Measurements from ENCODE around the gene RPL12. TPM values are rescaled to one million over a fixed set of nuclear protein-coding genes. Genes with fewer than 3 reads are reported as not detected.

The RPL12 gene
- total RNA-seq, 4 donors from 2014 or later: 621 to 1,579 (median 999) TPM

DNA sequence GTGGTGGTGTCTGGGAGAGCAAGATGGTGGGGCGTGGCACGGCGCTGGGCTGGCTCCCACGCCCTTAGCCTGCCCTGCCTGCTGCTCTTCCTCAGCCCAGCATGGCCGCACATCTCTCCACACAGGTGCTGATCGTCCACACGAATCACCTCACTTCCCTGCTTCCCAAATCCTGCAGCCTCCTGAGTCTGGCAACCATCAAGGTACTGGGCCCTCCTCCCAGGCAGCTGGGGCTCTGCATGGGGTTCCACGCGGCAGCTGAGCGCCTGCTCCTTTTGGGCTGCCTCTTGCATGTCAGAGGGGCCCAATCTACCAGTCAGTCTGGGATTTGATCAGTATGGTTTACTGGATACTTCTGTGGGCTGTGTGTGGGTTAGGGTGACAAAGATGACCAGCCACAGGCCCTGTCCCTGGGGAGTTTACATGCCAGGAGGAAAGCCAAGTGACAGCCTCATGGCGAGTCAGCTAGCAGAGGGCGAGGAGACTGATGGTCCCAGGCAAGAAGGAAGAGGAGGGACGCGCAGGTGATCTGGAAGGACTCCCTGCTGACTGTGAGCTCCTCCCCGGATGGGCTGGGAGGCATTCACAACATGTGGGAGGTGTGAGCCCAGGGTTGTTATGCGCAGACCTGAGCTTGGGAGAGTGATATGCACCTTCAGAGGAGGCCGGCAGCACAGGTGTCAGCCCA, 6.1 kb upstream of the RPL12 start:
- H3K9me3 ChIP-seq: no peaks in the 10 kb centered on the region
- TF ChIP-seq, protein P1, sequence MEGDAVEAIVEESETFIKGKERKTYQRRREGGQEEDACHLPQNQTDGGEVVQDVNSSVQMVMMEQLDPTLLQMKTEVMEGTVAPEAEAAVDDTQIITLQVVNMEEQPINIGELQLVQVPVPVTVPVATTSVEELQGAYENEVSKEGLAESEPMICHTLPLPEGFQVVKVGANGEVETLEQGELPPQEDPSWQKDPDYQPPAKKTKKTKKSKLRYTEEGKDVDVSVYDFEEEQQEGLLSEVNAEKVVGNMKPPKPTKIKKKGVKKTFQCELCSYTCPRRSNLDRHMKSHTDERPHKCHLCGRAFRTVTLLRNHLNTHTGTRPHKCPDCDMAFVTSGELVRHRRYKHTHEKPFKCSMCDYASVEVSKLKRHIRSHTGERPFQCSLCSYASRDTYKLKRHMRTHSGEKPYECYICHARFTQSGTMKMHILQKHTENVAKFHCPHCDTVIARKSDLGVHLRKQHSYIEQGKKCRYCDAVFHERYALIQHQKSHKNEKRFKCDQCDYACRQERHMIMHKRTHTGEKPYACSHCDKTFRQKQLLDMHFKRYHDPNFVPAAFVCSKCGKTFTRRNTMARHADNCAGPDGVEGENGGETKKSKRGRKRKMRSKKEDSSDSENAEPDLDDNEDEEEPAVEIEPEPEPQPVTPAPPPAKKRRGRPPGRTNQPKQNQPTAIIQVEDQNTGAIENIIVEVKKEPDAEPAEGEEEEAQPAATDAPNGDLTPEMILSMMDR (IDR thresholded peaks at IDR 0.05): no peak
- TF ChIP-seq POLR2A (IDR thresholded peaks at IDR 0.05): no peak
- no peak overlapping the region for H3K4me3 ChIP-seq
- peaks cover 0 to 10% (median 2%) of the 10 kb centered on the region in 4 donors for H3K4me1 ChIP-seq
- peaks cover 0 to 46% (median 0%) of the 10 kb centered on the region in 3 donors for H3K36me3 ChIP-seq
- no peaks in the 10 kb centered on the region for H3K27me3 ChIP-seq
- H3K27ac ChIP-seq: no peak overlapping the region
- DNase-seq: no peak

DNA sequence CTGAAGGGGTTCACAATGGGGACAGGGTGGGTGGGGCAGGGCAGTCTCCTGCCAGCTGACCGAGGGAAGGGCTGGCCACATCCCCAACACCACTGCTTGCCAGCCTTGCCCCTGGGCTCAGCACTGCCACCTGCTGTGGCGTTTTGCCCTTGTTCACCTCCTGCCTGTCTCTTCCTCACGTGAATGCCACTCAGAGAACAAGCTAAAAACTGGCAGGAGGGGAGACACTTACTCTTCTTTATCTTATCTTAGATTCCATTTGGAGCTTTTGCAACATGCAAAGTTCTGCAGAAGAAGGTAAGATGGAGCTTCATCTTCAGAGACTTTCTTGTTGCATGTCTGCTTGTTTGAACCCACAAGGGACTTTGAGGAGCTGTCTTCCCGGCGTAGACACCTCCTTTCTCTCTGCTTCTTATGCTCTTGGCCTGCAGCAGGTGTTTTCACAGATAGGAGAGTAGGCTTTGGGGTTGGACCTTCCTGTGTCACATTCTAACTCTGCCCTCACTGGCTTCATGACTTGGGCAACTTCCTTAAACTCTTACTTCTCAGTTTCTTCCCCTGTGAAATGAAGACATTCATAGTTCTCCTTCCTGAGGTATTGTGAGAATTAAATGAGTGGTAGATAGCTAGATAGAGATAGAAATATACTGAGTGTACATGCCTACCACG, 4.3 kb upstream of the RPL12 start:
- H3K4me1 ChIP-seq: peaks cover 0 to 14% (median 6%) of the 10 kb centered on the region in 4 donors

DNA sequence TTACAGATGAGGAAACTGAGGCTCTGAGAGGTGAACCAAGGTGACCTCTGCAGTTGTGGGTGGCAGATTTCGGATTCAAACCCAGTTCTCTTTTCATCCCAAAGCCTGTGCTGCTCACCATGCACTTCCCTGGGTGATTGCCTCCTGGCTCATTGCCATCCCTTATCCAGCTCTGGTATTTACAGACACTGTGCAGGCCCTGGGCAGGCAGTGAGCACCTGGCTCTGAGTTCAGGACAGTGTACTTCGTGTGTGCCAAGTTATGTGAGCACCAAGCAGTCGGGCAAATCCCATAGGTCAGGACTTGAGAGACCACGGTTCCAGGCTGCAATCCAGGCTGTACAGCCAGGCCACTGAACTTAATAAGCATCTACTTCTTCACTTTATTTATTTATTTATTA, 1.5 kb upstream of the RPL12 start:
- peaks cover 0 to 34% (median 11%) of the 10 kb centered on the region in 4 donors for H3K4me1 ChIP-seq

More for the DNA sequence above, 4.3 kb upstream of the RPL12 start:
- no peaks in the 10 kb centered on the region for H3K27me3 ChIP-seq
- peaks cover 0 to 30% (median 0%) of the 10 kb centered on the region in 3 donors for H3K36me3 ChIP-seq
- no peaks in the 10 kb centered on the region for H3K9me3 ChIP-seq
- H3K4me3 ChIP-seq: no peak overlapping the region
- H3K27ac ChIP-seq: peak overlapping the region in 1 of 4 donors; percentile 13
- peak in 2 of 3 donors; percentile 54 to 63 for DNase-seq
- TF ChIP-seq POLR2A (IDR thresholded peaks at IDR 0.05): no peak
- TF ChIP-seq, protein P1 (IDR thresholded peaks at IDR 0.05): peak in 4 of 6 experiments; percentile 21 to 51 (median 42)

DNA sequence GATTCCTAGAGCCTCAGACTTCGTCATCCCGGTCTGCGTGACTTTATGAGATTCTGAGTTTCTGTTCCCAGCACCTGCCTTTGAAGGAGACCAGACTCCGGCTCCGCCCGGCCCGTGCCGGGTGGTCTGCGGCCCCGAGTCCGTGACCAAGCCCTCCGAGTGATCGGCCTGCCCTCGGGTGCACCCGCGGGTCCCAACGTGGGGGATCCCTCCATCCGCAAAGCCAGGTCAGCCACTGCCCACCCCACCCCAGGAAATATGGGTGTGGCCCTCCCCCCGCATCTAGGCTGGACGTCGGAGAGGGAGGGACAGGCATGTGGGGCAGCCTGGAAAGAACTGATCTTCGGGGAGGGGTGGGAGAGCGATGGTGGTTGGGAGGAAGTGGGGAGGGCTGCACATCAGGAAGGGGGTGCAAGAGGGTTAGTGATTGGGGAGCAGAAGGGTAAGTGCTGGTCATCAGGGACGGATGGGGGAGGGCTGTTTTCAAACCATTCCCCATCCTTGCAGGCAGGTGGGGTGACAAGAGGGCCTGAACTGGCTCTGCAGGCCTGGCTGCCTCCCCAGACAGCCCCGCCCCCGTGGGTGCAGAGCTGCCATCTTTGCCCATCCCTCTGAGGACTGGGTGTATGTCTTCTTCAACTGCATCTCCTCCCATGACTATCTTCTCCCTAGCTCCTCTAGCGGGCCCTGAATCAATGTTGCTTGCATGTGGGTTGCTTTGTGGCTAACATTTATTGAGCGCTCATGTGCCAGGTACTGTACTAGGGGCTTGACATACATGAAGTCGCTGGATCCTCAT, 851 bp upstream of the RPL12 start:
- Histone ChIP-seq H3K27me3 (no peaks in the 10 kb centered on the region), H3K4me3 (peak overlapping the region; percentile 65 to 96 (median 81)), H3K4me1 (peaks cover 0 to 34% (median 11%) of the 10 kb centered on the region in 4 donors), H3K9me3 (no peaks in the 10 kb centered on the region), H3K27ac (peak overlapping the region; percentile 88 to 96 (median 92)), H3K36me3 (peaks cover 0 to 31% (median 0%) of the 10 kb centered on the region in 3 donors)
- peak; percentile 33 to 63 (median 62) for DNase-seq
- TF ChIP-seq, protein P1 (IDR thresholded peaks at IDR 0.05): no peak
- TF ChIP-seq POLR2A (IDR thresholded peaks at IDR 0.05): no peak

More for the DNA sequence above, 1.5 kb upstream of the RPL12 start:
- TF ChIP-seq POLR2A (IDR thresholded peaks at IDR 0.05): peak in 1 of 2 donors; percentile 21
- TF ChIP-seq, protein P1 (IDR thresholded peaks at IDR 0.05): no peak
- no peaks in the 10 kb centered on the region for H3K27me3 ChIP-seq
- H3K4me3 ChIP-seq: peak overlapping the region in 2 of 4 donors; percentile 65 to 79
- peak overlapping the region in 2 of 4 donors; percentile 88 to 89 for H3K27ac ChIP-seq
- no peaks in the 10 kb centered on the region for H3K9me3 ChIP-seq
- H3K36me3 ChIP-seq: peaks cover 0 to 31% (median 0%) of the 10 kb centered on the region in 3 donors
- DNase-seq: peak in 2 of 3 donors; percentile 61 to 79

DNA sequence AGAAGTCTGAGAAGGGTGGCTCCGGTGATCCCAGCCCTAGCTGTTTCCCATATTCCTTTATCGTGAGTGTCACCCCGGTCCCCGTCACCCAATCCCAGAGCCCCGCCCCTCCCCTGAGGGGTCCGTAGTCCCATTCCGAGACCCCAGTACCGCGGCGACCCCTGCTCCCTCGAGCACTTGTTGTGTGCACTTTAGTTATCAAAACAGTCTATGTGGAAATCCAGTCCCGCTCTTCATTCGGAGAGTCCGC, 327 bp upstream of the RPL12 start:
- TF ChIP-seq, protein P1 (IDR thresholded peaks at IDR 0.05): no peak
- TF ChIP-seq POLR2A (IDR thresholded peaks at IDR 0.05): no peak
- no peak for DNase-seq
- Histone ChIP-seq H3K9me3 (no peaks in the 10 kb centered on the region), H3K27ac (peak overlapping the region; percentile 88 to 96 (median 92)), H3K36me3 (peaks cover 0 to 34% (median 0%) of the 10 kb centered on the region in 3 donors), H3K4me1 (peaks cover 0 to 34% (median 11%) of the 10 kb centered on the region in 4 donors), H3K4me3 (peak overlapping the region; percentile 65 to 96 (median 81)), H3K27me3 (no peaks in the 10 kb centered on the region)

Measured in Peyer's patch (tissue), 4 donors.